ENCODE measurements around the gene PFDN6.

Gene PFDN6

DNA sequence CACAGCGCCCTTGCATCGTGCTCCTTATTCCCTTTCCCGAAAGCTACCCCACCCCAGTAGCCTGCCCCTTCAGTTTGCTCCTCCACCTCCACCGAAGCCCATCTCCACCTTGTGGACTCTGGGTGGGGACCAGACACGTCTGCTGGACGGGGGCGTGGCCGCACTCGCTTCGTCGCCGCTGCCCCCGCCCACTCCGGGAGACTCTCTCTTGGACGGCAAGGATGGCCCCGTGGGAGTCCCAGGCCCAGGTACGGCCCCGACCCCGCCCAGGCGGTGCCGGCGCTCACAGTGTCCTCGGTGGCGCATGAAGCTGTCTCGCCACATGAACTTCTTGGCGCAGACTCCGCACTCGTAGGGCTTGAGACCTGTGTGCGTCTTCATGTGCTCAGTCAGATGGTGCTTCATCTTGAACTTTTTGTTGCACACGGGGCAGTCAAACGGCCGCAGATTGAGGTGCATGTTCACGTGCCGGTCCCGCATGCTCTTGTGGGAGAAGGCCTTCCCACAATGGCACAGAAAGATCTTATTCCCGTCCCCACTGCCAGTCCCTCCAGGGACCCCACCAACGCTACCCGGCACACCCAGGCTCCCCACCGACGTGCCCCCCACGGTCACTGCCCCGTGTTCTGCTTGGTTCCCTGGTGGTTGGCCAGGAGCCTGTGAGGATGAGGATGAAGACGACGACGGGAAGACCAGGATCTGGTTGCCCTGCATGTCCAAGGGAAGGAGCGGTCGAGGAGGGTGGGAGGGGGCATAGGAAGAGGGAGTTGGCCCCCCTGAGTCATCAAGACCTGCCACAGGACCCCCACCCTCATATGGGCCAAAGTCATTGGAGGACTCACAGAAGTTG lies 25.8 kb downstream of the PFDN6 start:
- TF ChIP-seq, protein P1, sequence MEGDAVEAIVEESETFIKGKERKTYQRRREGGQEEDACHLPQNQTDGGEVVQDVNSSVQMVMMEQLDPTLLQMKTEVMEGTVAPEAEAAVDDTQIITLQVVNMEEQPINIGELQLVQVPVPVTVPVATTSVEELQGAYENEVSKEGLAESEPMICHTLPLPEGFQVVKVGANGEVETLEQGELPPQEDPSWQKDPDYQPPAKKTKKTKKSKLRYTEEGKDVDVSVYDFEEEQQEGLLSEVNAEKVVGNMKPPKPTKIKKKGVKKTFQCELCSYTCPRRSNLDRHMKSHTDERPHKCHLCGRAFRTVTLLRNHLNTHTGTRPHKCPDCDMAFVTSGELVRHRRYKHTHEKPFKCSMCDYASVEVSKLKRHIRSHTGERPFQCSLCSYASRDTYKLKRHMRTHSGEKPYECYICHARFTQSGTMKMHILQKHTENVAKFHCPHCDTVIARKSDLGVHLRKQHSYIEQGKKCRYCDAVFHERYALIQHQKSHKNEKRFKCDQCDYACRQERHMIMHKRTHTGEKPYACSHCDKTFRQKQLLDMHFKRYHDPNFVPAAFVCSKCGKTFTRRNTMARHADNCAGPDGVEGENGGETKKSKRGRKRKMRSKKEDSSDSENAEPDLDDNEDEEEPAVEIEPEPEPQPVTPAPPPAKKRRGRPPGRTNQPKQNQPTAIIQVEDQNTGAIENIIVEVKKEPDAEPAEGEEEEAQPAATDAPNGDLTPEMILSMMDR (IDR thresholded peaks at IDR 0.05; ENCODE audit: control insufficient read depth, extremely low read depth, insufficient read depth), result no peak
- H3K4me3 ChIP-seq (ENCODE audit: low read depth, low read length), result peak overlapping the region; percentile 76
- DNase-seq (ENCODE audit: low read depth), result no peak

DNA sequence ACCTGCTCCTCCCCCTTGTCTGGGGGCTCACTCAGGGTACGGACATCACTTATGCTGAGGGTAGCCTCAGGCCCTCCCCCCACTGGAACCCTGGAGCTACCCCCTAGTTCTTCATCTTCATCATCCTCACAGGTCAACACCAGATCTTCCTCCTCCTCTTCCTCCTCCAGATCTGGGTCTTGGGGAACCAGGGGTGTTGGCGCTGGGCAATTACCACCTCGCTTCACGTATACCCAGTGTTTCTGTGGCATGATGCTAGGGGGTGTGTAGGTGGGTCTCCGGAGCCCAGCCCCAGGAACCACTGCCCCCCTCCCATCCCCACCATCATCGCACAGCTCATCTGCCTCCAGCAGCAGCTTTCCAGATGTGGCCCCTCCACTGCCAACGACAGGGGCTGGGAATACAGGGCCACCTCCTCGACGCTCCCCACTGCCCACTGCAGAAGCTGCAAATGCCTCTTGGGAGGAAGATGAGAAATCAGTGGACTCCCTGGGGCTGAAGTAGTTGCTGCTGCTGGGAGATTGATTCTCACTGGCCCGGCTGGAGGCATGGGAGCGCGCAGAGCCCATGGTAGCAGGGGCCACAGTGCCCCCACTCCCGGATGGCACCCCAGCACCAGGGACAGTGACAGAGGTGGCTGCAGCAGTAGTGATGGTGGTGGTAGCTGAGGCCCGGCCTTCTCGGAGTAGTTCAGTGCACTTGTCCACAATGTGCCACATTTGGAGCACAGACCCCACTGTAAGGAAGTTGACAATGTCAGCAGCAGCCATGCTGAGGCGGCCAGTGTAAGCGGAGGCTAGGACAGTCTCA lies 26.6 kb downstream of the PFDN6 start:
- TF ChIP-seq, protein P1 (IDR thresholded peaks at IDR 0.05; ENCODE audit: control insufficient read depth, extremely low read depth, insufficient read depth), result no peak
- no peak for DNase-seq (ENCODE audit: low read depth)
- H3K4me3 ChIP-seq (ENCODE audit: low read depth, low read length), result no peak overlapping the region

DNA sequence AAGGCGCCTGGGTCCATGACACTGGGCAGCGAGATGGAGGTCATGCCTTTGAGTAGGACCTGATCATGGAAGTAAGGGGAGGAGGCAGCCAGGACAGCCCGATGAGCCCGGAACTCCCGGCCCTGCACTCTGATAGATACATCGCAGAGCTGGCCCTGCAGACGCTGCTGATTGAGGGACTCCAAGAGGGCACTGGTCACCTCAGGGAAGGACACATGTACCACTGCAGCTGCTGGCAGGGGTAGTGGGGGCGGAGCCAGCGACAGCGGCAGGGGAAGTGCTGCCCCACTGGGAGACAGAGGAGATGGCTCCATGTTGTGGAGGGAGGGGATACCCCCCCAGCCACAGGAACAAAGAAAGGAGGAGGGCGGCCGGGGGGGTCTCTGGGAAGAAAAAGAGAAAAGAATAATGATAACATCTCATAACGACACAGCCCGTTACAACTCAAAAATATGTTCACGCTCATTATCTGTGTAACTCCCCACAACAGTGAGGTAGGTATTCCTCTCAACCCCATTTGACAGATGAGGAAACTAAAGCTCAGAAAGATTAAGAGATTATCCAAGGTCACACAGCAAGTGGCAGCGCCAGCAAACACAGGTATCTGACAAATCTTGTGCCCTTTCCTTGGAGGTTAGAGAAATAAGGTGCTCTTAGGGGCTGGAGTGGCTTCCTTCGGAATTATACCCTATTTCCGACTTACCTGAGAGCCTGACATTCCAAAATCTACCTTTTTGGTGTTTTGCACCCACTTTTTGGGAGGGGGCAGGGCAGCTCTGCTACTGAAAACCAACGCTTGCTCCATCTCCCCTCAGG lies 27.4 kb downstream of the PFDN6 start:
- TF ChIP-seq, protein P1 (IDR thresholded peaks at IDR 0.05; ENCODE audit: control insufficient read depth, extremely low read depth, insufficient read depth), result no peak
- H3K4me3 ChIP-seq (ENCODE audit: low read depth, low read length), result peak overlapping the region; percentile 47
- no peak for DNase-seq (ENCODE audit: low read depth)

DNA sequence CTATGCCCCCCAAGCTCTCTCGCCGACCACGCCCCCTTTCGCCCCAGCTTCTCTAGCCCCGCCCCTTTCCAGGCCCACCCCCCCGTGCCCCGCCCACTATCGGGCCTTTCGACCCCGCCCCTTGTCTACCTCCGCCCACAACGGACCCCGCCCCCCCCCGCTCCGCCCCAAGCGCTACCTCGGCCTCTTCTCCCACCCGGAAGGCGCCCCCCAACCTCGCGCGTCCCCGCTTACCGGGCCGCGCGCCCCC lies 27.9 kb downstream of the PFDN6 start:
- TF ChIP-seq, protein P1 (IDR thresholded peaks at IDR 0.05; ENCODE audit: control insufficient read depth, extremely low read depth, insufficient read depth), result no peak
- no peak for DNase-seq (ENCODE audit: low read depth)
- peak overlapping the region; percentile 65 for H3K4me3 ChIP-seq (ENCODE audit: low read depth, low read length)

DNA sequence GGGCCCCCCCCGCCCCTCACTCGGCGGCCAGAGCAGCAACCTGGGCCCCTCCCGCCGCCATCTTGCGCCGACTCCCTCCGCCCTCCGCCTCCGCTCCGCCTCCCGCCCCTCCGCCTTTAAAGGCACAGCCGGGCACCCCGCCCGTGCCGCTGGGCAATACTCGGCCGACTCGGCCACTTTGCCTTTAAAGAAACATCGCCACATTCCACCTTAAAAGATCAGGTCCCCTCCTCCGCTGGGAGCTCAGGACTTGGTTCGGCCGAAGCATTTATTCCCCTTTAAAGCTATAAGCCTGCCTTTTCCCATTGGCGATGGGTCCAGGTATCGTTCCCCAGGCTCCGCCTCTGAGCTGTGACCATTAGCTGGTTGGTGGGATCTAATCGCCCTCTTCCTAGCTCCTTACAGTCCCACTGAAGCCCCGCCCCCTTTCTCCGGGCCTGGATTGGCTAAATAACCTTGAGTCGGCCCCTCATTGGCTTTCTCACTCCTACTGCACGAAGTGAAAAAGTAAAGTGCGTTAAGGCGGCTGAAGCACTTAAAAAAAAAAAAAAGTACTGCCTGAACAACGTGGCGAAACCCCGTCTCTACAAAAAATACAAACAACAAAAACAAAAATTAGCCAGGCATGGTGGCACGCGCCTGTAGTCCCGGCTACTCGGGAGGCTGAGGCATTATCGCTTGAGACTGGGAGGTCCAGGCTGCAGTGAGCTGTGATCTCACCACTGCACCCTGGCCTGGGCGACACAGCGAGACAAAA lies 28.4 kb downstream of the PFDN6 start, which contains the start of gene ZBTB22:
ZBTB22 (minus strand) TSS at position 76 of the 757 bp plus-strand sequence. CDS start 828 bp downstream, outside the sequence.
- peak; percentile 98 for DNase-seq (ENCODE audit: low read depth)
- TF ChIP-seq, protein P1 (IDR thresholded peaks at IDR 0.05; ENCODE audit: control insufficient read depth, extremely low read depth, insufficient read depth), result no peak
- peak within 1 kb of the TSS; percentile 65 for H3K4me3 ChIP-seq (ENCODE audit: low read depth, low read length)
